Ishikawa (cell line): Measurements from ENCODE around the gene CBX2.

Source experiments
- CEBPB ChIP-seq: IDR thresholded peaks from 2 replicates; pipeline ENCODE4 v1.6.1; 2012
- CREB1 ChIP-seq: IDR thresholded peaks from 2 replicates; pipeline ENCODE4 v1.6.1; 2012; ENCODE audit warnings: low read depth
- EGR1 ChIP-seq: IDR thresholded peaks from 2 replicates; pipeline ENCODE4 v1.6.1; 2012
- EP300 ChIP-seq: IDR thresholded peaks from 2 replicates; pipeline ENCODE4 v1.6.1; 2012; ENCODE audit warnings: borderline replicate concordance
- FOXM1 ChIP-seq: IDR thresholded peaks from 2 replicates; pipeline ENCODE4 v1.6.1; 2012; ENCODE audit warnings: low read depth, borderline replicate concordance
- MAX ChIP-seq: IDR thresholded peaks from 2 replicates; pipeline ENCODE4 v1.6.1; 2012
- NFIC ChIP-seq: IDR thresholded peaks from 2 replicates; pipeline ENCODE4 v1.6.1; 2012
- RAD21 ChIP-seq: IDR thresholded peaks from 2 replicates; pipeline ENCODE4 v1.6.1; 2012; ENCODE audit warnings: low read depth
- REST ChIP-seq: IDR thresholded peaks from 2 replicates; pipeline ENCODE4 v1.6.1; 2012; ENCODE audit warnings: low read depth, mild to moderate bottlenecking
- TAF1 ChIP-seq: IDR thresholded peaks from 2 replicates; pipeline ENCODE4 v1.6.1; 2012; ENCODE audit warnings: low read depth, mild to moderate bottlenecking
- TCF12 ChIP-seq: IDR thresholded peaks from 2 replicates; pipeline ENCODE4 v1.6.1; 2012; ENCODE audit warnings: low read depth
- TEAD4 ChIP-seq: IDR thresholded peaks from 2 replicates; pipeline ENCODE4 v1.6.1; 2012
- USF1 ChIP-seq: IDR thresholded peaks from 2 replicates; pipeline ENCODE4 v1.6.1; 2012
- YY1 ChIP-seq: IDR thresholded peaks from 2 replicates; pipeline ENCODE4 v1.6.1; 2012; ENCODE audit warnings: low read depth
- ZBTB7A ChIP-seq: IDR thresholded peaks from 2 replicates; pipeline ENCODE4 v1.6.1; 2012; ENCODE audit warnings: low read depth

CBX2 gene

DNA sequence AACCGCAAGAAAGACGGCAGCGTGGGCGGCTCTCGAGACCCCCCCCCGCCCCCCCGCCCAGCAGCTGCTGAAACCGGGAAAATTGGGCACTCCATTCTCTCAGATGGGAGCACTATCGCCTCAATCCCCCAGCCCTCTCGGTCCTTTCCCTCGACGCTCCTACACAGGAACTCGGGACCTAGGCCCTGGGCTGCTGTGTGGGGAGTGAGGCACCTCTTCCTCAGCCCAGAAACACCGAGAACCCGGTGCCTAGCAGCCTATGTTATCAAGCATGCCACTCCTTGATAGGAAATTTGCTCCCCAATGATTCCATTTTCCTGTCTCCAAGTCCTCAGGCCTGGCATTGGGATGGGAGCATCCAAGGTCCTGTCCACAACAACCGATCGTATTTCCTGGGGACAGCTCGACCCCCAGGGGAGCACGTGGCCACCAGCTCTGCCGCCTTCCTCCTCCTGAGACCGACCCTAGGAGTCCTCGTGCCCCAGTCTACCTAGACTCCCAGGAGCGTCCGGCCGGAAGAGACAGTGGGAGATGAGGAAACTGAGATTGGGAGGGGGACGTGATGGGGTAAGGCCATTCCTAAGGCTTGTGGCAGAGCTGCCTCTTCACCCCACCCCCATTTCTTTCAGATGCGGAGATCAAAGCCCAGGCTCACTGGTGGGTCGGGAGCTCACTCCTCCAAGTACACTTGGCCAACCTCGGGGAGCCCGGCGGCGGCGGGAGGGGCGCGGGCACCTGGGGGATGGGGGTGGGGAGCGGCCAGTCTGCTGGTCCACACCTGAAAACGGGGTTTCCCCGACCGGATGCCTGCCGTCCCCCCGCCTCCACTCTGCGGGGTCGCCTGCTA lies 36.4 kb downstream of the CBX2 start:
- TF ChIP-seq MAX: no peak
- no peak for TF ChIP-seq CREB1
- no peak for TF ChIP-seq NFIC
- TF ChIP-seq ZBTB7A: no peak
- TF ChIP-seq EP300: no peak
- no peak for TF ChIP-seq RAD21
- TF ChIP-seq TEAD4: no peak
- no peak for TF ChIP-seq TAF1
- no peak for TF ChIP-seq EGR1
- TF ChIP-seq USF1: no peak
- no peak for TF ChIP-seq CEBPB
- TF ChIP-seq TCF12: no peak
- TF ChIP-seq REST: no peak
- TF ChIP-seq FOXM1: no peak
- no peak for TF ChIP-seq YY1

GRCh38 chr17:79814974-79815835 lies 37.3 kb downstream of the CBX2 start:
- peak; percentile 37; the same call in 1 of the 2 replicates for TF ChIP-seq NFIC
- peak; percentile 61; the same call in 1 of the 2 replicates for TF ChIP-seq TAF1
- peak; percentile 89 for TF ChIP-seq MAX
- TF ChIP-seq CEBPB: no peak
- TF ChIP-seq CREB1: no peak
- TF ChIP-seq EGR1: peak; percentile 28; the same call in 1 of the 2 replicates
- TF ChIP-seq EP300: peak; percentile 30; the same call in 1 of the 2 replicates
- TF ChIP-seq FOXM1: no peak
- peak; percentile 58; the same call in 1 of the 2 replicates for TF ChIP-seq TCF12
- peak; percentile 78 for TF ChIP-seq YY1
- TF ChIP-seq RAD21: 0 out of 2 replicates have a peak, but pooled peaks have one; percentile 5
- no peak for TF ChIP-seq REST
- peak; percentile 78; the same call in 1 of the 2 replicates for TF ChIP-seq ZBTB7A
- no peak for TF ChIP-seq USF1
- peak; percentile 64 for TF ChIP-seq TEAD4

DNA sequence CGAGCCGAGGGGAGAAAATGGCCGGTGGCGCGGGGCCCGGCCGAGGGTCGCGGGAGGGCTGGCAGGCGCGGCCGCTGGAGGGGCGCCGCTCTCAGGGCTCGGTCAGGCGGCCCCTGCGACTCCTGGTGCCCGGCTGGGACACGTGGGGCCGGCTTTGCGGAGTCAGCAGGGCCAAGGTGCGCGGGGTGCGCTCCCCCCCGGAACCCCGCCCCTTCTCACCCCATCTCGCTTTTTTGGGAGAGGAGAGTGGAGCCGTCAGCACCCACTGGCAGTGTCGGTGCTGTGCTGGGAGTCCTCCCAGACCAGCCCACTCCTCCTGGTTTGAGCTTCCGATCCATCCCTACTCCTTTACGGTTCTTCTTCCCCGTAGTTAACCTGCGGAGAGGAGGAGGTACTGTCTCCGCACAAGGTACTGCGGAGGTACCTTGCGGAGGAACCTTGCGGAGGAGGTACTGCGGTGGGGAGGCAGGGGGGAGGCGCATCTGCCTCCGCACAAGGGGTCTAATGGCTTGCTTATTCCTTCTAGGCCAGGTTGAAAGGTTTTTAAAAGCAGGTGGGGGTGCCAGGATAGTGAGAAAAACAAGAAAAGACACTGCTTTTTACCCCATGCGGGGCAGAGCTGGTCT lies 38.0 kb downstream of the CBX2 start:
- TF ChIP-seq YY1: no peak

- no peak for TF ChIP-seq TEAD4
Measured at GRCh38 chr17:79818026-79818758, 40.2 kb downstream of the CBX2 start.

GRCh38 chr17:79819085-79819484 lies 41.1 kb downstream of the CBX2 start:
- TF ChIP-seq REST (no peak), TCF12 (no peak), EGR1 (no peak), TEAD4 (no peak), CEBPB (no peak), CREB1 (no peak), ZBTB7A (no peak), FOXM1 (no peak), YY1 (no peak)
